Peyer's patch (tissue), 4 donors: ENCODE data around the gene ALB.

ENCODE experiments used
- POLR2A ChIP-seq, 2 donors: fragments of 450-650 bp; IDR thresholded peaks; one replicate each; pipeline ENCODE4 v1.5.1; 2017; ENCODE audit warnings: antibody characterized with exemption in 2 of 2, mild to moderate bottlenecking in 2 of 2, moderate library complexity in 2 of 2
- TF ChIP-seq, protein P1 (sequence below), 6 experiments: fragments of 450-650 bp in 4 of 6; fragments of 200-600 bp in 2 of 6; sonication (generic) in 1 of 6; IDR thresholded peaks; one replicate each; pipeline ENCODE4 v1.5.1; 2017 to 2019; ENCODE audit warnings: antibody characterized with exemption in 6 of 6, mild to moderate bottlenecking in 3 of 6, moderate library complexity in 1 of 6

DNA sequence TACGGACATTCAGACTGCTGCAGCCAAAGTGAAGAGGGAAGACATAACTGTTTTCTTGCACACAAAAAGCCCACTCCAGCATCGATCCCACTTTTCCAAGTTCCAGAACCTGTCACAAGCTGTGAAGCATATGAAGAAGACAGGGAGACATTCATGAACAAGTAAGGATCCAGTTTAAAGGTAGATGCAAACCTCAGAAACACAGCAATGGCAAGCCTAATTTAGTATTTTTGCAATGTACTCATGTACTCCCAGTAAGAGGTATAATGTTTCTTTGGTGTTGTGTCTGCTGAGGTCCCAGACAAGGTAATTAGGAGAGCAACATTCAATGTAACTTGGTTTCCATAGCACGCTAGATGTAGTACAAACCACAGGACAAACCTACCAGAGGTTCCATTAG, 36.6 kb downstream of the ALB start:
- no peak for TF ChIP-seq POLR2A (IDR thresholded peaks at IDR 0.05)
- TF ChIP-seq, protein P1, sequence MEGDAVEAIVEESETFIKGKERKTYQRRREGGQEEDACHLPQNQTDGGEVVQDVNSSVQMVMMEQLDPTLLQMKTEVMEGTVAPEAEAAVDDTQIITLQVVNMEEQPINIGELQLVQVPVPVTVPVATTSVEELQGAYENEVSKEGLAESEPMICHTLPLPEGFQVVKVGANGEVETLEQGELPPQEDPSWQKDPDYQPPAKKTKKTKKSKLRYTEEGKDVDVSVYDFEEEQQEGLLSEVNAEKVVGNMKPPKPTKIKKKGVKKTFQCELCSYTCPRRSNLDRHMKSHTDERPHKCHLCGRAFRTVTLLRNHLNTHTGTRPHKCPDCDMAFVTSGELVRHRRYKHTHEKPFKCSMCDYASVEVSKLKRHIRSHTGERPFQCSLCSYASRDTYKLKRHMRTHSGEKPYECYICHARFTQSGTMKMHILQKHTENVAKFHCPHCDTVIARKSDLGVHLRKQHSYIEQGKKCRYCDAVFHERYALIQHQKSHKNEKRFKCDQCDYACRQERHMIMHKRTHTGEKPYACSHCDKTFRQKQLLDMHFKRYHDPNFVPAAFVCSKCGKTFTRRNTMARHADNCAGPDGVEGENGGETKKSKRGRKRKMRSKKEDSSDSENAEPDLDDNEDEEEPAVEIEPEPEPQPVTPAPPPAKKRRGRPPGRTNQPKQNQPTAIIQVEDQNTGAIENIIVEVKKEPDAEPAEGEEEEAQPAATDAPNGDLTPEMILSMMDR (IDR thresholded peaks at IDR 0.05) = no peak
